GM08714 (cell line): Measurements from ENCODE around the gene USF3.

Experiments used
- H3K4me3 ChIP-seq: fragments of 200-500 bp; sonication (Bioruptor generic); 2 replicates; pipeline ENCODE4 v1.5.1; 2014; ENCODE audit warnings: mild to moderate bottlenecking, low read length, inconsistent platforms
- ZNF274 ChIP-seq: IDR thresholded peaks from 2 replicates; pipeline ENCODE4 v1.6.1; 2012; ENCODE audit warnings: mild to moderate bottlenecking, low read depth, low read length

USF3 gene

DNA sequence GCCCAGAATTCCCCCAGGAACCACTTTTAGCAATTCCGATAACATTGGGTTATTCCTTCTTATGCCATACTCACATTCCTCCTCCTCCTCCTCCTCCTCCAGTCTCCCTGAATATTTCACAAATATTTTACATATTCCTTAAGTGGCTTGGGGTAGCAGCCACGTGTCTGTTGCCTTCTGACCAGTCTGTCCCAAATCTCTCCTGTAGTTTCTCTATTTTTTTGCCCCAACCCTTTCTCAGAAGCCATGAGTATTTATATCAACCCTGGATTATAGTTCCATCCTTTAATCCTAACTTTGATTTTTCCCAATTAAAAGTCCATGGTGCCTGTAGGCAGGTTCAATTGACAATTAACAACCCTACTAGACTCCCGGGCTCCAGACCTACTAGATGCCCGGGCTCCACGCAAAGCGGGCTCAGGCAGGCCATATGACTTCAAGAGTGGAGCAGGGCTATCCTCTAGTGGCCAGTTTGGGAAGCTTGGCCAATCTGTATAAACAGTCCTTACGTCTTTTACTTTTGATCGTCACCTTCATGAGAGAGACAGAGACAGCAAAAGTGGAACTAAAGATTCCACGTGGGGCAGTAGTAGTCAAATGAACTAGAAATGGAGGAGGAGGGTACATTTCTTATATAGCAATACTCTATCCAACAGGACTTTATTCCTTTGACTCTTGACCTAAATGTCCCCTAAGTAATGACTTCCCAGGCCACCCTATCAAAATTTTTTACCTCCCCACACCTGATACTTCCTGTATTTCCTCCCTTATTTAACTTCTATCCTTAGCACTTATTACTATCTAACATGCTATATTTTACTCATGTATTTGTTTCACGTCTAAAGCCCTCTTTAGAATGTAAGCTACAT lies 69.7 kb downstream of the USF3 start:
- H3K4me3 ChIP-seq: no peak overlapping the region
- no peak for TF ChIP-seq ZNF274

DNA sequence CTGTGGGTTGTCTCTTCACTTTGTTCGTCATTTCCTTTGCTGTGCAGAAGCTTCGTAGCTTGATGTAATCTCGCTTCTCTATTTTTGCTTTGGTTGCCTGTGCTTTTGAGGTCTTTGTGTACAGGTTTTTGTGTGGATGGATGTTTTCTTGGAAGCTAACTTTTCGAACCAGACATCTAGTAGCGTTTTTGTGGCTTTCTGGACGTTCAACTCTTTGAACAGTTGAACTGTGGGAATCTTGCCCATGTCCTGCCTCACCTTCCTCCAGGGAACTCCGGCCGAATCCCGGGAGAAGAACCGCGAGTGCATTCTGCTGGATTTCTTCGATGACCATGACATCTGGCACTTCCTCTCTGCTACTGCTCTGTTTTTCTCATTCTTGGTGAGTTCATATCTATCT lies 70.6 kb downstream of the USF3 start:
- H3K4me3 ChIP-seq: no peak overlapping the region

DNA sequence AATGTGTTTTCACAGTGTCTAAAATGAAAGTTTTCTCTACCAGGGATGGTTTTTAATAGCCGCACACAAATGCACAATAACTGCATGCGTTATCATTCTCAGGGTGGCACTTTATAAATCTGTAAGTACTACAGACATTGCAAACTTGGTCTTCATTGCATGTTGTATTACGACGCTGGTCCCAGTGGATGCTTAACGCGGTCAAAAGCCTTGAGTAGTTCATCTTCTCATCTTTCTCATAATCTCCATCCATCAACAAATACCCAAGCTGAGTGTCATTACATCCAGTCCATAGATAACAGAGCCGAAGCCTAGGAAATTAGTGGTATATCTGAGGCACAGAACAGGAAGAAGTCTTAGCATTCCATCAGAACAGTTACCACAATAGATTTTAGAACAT lies 72.6 kb downstream of the USF3 start:
- no peak for TF ChIP-seq ZNF274
- no peak overlapping the region for H3K4me3 ChIP-seq

More for the DNA sequence above, 70.6 kb downstream of the USF3 start:
- TF ChIP-seq ZNF274: no peak

DNA sequence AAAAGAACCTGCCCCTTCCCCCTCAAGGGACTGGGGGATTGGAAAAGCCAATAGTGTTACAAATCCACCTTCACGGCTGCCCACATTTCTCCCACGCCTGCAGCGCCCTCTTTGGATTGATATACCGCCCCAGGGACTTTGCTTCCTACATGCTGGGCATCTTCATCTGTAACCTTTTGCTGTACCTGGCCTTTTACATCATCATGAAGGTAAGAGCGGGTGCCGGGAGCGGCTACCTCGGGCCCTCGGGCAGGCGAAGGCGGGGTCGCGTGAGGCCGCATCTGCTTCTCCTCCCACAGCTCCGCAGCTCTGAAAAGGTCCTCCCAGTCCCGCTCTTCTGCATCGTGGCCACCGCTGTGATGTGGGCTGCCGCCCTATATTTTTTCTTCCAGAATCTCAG lies 73.1 kb downstream of the USF3 start:
- no peak overlapping the region for H3K4me3 ChIP-seq
- no peak for TF ChIP-seq ZNF274

DNA sequence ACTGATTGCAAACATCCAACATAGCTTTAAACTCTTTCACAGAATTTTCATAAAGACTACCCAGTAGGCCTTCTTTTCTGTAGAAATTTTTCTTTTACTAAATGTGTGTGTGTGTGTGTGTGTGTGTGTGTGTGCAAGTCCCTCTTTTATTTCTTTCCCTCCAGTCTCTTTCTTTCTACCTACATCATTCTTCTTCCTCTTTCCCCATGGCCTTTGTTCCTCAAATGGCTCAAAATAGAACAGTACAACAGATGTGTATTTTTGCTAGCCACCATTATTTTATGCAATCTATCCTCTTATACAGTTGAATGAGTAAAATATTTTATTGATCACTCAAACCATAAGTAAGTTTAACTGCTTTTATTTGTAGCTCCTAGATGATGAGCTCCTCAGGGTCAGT lies 76.4 kb downstream of the USF3 start:
- no peak for TF ChIP-seq ZNF274

DNA sequence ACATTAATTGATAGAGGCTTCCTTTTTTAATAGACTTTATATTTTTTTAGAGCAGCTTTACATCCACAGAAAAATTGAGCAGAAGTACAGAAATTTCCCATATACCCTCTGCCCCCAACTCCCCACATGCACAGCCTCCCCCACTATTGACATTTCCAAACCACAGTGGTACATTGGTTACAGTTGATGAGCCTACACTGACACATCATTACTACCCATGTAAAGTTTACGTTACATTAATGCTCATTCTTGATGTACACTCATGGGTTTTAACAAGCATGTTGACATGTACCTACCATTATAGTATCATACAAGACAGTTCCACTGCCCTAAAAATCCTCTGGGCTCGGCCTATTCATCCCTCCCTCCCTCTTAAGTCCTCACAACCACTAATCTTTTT lies 78.7 kb downstream of the USF3 start:
- no peak for TF ChIP-seq ZNF274
- H3K4me3 ChIP-seq: no peak overlapping the region

More for the DNA sequence above, 76.4 kb downstream of the USF3 start:
- no peak overlapping the region for H3K4me3 ChIP-seq

DNA sequence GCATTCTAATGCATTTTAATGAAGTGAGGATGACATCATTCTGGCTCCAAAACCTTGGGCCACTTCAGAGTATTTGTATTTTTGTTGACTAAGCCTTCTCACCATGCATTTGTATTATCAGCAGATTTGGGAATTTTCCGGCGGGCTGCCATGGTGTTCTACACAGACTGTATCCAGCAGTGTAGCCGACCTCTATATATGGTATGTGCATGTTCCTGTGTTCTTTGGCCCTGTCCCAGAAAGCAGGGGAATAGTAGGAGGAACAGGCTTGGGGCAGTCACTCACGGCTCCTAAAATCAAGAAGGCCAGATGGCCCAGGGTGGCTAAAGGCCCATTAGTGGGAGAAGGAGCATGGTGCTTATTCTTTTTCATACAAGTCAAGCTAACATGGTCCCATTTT lies 80.5 kb downstream of the USF3 start:
- no peak for TF ChIP-seq ZNF274
- H3K4me3 ChIP-seq: no peak overlapping the region

DNA sequence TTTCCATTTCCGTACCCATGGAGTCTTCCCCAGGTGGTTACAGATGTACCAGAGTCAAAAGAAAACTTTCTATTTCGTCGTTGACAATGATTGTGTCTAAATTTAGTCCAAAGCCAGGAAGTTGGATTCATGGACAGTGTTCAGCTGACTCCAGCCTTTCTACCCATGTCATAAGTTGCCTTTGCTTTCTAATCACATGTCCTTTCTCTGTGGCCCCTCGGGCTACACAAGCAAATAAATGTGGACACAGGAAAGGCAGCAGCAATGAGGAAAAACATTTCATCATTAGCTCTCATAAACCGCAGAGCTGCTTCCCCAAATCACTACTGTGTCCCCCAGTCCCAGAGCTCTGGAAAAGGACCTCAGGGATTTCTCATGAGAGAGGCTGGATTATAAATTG lies 82.0 kb downstream of the USF3 start:
- TF ChIP-seq ZNF274: no peak
- no peak overlapping the region for H3K4me3 ChIP-seq

DNA sequence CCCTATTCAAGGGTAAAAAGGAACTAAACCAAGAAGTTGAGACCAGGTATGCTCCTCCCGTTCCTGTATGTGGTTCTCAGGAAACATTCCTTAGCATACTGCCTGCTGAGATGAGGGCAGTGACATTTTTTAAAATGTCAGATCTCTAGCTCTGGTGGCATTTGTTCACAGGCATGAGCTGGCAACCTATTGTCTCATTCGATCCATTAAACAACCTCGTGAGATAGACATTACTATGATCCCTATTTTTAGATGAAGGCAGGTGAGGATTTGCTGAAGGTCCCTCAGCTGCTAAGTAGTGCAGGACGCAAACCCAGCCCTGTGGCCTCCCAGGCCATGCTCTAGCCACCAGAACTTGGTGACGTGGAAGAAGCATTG lies 89.2 kb downstream of the USF3 start:
- TF ChIP-seq ZNF274: no peak
- H3K4me3 ChIP-seq: no peak overlapping the region; the same call in 1 of the 2 replicates

DNA sequence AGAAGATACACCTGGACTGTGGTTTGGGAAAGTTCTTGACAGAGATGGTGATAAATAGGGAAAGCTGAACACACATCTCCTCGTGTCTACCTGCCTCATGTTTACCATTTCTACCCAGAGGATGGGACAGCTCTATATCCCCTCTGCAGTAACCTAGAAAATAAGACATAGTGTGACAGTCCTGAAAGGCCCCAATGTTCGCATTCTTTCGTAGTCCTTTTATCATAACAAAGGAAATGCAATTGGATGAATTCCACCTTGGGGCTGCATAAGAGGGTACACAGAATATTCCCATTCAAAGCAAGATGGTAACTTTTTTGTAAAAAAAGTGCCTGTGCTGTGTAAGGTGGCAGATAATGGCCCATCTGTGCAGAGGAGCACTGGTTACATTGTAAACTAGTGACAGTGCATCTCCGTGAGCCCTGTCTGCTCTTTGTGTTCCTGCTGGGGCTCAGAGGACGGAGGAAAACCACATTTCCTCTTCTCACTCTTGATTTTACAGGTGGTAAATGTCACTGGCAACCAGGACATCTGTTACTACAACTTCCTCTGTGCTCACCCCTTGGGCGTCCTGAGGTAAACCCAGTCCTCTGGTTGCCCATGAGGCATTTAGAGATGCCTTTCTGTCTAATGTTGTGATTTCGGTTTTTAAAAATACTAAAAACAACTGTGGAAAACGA lies 89.8 kb downstream of the USF3 start:
- TF ChIP-seq ZNF274: no peak

DNA sequence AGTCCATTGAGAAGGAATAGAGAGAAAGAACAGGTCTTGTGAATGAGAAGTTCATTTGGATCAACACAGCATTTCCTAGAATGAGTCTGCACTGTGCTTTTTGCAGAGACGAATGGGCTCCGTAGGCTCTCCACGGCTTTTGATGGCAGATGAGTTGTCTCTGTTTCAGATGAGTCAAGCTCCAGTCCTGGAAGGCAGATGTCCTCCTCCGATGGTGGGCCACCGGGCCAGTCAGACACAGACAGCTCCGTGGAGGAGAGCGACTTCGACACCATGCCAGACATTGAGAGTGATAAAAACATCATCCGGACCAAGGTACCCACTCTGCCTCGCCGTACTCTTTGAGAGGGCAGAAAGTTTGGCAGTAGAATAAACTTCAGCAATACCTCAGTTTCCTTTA lies 93.6 kb downstream of the USF3 start:
- no peak overlapping the region for H3K4me3 ChIP-seq
- no peak for TF ChIP-seq ZNF274

More for the DNA sequence above, 89.8 kb downstream of the USF3 start:
- H3K4me3 ChIP-seq: no peak overlapping the region; the same call in 1 of the 2 replicates

DNA sequence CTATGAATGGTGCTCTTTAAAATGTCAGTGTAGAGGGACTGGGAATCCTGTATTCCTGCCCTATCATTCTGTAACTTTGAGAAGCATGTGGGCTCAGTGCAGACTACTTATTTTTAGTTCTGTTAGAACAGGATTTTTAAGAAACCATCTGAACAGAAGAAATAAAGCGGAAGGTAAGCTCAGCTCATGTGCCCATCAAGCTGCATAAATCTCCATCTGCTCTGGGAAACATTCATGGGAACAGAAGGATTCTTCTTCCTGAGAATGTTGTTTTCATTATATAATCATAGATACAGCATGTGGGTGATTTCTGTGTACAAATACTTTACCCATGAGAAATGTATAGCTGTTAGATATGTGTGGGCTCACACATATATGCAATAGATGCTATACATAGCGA lies 94.2 kb downstream of the USF3 start:
- H3K4me3 ChIP-seq: no peak overlapping the region
- no peak for TF ChIP-seq ZNF274

DNA sequence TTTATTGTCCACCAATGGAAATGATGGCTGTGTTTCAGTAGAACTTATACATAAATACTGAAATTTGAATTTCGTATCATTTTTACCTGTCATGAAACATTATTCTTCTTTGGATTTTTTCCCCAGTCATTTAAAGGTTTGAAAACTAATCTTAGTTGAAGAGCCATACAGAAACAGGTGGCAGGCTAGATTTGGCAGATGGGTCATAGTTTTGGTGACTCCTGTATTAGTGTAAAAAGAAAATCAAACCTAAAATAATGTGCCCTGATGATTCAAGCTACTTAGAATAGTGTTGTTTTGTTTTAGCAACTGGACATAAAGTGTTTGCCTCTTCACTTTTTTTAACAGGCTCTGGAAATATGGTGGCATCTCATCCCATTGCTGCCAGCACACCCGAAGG lies 95.2 kb downstream of the USF3 start:
- no peak overlapping the region for H3K4me3 ChIP-seq
- TF ChIP-seq ZNF274: no peak

DNA sequence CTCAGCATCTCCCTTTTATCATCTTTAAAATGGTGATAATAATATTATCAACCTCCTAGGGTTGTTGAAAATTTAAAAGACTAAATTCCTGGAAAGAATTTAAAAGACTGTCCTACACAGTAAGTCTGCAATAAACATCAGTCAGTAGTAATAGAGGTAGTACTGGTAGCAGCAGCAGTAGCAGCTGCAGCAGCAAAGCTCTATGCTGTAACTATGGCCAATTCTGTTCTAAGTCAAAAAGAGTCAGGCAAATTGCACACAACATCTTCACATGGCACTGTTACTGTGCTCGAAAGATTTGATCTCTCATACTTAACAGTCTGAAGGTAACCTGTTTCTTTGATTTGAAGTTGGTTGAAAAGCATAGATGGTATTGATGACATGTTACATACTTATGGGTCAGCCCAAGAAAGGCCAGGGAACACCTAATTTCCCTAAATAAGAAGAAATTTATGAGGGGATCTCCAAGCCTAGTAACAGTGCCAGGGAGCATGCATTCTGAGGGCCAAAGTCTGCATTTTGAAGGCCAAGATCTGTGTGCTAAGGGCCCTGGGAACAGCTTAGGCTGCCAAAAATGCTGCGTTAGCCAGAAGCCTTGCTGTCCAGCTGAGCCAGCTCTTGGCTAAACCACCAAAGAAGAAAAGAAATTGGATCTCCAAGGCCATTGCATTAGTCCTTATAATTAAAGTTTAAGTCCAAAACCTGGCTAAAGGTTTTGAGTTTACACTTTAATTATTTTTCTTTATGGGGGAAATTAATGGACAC lies 95.8 kb downstream of the USF3 start:
- no peak overlapping the region for H3K4me3 ChIP-seq
- TF ChIP-seq ZNF274: no peak
